22Rv1 (cell line): ENCODE data around the gene MRPL58.
"Not testable (repeated sequence)": the region's sequence is repeated elsewhere in the genome, so short reads cannot be mapped to it uniquely, and the experiment has no call there.

Experiments used
- H3K27ac ChIP-seq: fragments of 450-650 bp; 2 replicates; pipeline ENCODE4 v1.5.1; 2017
- ZFX ChIP-seq: fragments of 450-650 bp; IDR thresholded peaks from 2 replicates; pipeline ENCODE4 v1.6.1; 2017; ENCODE audit warnings: antibody characterized with exemption, borderline replicate concordance
- TF ChIP-seq, protein P1 (sequence below): fragments of 450-650 bp; IDR thresholded peaks from 2 replicates; pipeline ENCODE4 v1.5.1; 2017; ENCODE audit warnings: mild to moderate bottlenecking

MRPL58 gene

DNA sequence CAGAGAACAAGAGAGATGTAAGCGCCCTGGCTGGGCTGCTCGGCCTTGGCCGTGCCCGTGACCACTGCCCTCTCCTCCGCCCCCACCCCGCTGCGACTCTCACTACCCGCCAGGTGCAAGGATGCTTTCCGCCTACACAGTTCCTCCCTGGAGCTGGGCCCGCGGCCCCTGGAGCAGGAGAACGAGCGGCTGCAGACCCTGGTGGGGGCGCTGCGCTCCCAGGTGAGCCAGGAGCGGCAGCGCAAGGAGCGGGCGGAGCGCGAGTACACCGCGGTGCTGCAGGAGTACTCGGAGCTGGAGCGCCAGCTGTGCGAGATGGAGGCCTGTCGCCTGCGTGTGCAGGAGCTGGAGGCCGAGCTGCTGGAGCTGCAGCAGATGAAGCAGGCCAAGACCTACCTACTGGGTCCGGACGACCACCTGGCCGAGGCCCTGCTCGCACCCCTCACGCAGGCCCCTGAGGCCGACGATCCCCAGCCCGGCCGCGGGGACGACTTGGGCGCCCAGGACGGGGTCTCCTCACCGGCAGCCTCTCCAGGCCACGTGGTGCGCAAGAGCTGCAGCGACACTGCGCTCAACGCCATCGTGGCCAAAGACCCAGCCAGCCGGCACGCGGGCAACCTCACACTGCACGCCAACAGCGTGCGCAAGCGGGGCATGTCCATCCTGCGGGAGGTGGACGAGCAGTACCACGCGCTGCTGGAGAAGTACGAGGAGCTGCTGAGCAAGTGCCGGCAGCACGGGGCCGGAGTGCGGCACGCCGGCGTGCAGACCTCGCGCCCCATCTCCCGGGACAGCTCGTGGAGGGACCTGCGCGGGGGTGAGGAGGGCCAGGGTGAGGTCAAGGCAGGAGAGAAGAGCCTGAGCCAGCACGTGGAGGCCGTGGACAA, 9.2 kb upstream of the MRPL58 start:
- no peak for TF ChIP-seq ZFX
- TF ChIP-seq, protein P1, sequence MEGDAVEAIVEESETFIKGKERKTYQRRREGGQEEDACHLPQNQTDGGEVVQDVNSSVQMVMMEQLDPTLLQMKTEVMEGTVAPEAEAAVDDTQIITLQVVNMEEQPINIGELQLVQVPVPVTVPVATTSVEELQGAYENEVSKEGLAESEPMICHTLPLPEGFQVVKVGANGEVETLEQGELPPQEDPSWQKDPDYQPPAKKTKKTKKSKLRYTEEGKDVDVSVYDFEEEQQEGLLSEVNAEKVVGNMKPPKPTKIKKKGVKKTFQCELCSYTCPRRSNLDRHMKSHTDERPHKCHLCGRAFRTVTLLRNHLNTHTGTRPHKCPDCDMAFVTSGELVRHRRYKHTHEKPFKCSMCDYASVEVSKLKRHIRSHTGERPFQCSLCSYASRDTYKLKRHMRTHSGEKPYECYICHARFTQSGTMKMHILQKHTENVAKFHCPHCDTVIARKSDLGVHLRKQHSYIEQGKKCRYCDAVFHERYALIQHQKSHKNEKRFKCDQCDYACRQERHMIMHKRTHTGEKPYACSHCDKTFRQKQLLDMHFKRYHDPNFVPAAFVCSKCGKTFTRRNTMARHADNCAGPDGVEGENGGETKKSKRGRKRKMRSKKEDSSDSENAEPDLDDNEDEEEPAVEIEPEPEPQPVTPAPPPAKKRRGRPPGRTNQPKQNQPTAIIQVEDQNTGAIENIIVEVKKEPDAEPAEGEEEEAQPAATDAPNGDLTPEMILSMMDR: no peak
- no peak overlapping the region for H3K27ac ChIP-seq

DNA sequence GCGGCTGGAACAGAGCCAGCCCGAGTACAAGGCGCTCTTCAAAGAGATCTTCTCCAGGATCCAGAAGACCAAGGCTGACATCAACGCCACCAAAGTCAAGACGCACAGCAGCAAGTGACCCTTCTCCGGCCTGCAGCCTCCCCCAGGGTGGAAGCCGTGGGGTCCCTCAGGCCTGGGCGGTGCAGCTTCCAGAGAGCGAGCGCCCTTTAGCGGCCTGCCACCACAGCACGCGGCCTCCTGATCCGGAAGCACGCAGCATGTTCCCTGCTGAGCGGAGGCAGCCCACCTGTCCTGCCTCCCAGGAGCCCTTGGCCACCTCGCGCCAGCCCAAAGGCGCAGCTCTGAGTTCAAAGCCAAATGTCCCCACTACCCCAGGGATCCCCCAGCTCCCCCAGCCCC, 8.5 kb upstream of the MRPL58 start:
- H3K27ac ChIP-seq: no peak overlapping the region
- TF ChIP-seq ZFX: no peak
- TF ChIP-seq, protein P1: no peak

- TF ChIP-seq, protein P1: no peak
- TF ChIP-seq ZFX: no peak
- H3K27ac ChIP-seq: no peak overlapping the region
Observed at GRCh38 chr17:75004371-75004770, 8.1 kb upstream of the MRPL58 start.

DNA sequence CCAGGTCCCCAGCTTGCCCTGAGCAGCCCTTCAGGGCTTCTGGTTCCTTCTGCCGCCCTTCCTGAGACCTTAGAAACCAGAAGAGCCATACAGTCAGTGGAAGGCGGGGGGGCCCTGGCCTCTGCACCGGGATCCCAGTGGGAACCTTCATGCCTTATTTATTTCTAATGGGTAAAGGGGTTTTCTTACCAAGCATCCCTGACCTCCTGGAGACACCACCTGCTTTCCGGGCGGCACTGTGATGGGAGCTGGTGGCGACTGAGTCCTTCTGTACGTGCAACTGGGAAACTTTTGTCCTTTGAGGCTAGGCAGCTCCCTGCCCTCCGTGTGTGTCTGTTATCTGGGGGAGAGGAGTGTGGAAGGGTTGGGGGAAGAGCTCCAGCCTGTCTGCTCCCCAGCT, 7.2 kb upstream of the MRPL58 start:
- no peak for TF ChIP-seq ZFX
- TF ChIP-seq, protein P1: no peak
- H3K27ac ChIP-seq: no peak overlapping the region

DNA sequence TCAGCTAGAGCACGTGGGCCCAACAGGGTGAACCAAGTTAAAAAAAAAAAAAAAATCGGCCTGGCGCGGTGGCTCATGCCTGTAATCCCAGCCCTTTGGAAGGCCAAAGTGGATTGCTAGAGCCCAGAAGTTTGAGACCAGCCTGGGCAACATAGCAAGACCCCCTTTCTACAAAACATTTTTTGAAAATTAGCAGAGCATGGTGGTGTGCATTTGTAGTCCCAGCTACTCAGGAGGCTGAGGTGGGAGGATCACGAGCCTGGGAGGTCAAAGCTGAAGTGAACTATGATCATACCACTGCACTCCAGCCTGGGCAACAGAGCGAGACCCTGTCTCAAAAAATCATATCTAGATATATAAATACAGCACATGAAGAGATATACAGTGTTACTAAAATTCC, 6.4 kb upstream of the MRPL58 start:
- not testable (repeated sequence) for H3K27ac ChIP-seq

DNA sequence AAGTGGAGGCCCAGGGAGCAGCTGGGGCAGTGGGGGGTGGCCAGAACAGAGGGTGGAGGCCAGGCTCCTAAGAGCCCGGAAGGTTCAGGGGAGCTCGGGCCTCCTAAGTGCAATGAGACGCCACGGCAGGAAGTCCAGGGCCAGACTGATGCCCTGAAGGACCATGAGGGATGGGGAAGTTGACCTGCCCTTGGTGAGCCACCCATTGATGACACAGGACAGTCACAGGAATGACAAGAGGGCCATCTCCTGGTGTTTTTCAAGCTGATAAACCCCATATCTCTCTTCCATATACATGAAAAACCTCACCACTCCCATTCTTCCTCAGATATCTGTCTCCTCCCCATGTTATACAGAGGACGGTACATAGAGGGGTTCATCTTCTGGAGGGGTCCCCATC, 5.8 kb upstream of the MRPL58 start:
- no peak overlapping the region for H3K27ac ChIP-seq
- no peak for TF ChIP-seq ZFX
- TF ChIP-seq, protein P1: peak; percentile 22; the same call in 1 of the 2 replicates

DNA sequence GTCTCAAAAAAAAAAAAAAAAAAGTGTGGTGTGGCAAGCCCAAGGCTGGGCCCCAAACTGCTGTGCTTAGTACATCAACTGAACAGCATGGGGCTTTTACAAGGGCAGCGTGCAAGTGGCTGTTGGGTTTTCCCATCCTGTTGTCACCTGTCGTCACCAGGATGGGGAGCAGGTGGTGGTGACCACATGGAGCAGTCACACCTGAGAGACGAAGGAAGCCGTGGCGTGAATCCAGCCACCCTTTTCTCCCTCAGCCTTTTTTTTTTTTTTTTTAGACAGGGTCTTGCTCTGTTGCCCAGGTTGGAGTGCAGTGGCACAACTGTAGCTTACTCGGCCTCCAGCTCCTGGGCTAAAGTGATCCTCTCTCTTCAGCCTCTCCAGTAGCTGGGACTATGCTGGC, 4.1 kb upstream of the MRPL58 start:
- peak overlapping the region; percentile 98 for H3K27ac ChIP-seq
- TF ChIP-seq, protein P1: no peak
- no peak for TF ChIP-seq ZFX
